ENCODE measurements around the gene FAM47A.

FAM47A gene

GRCh38 chrX:34132028-34132427 lies at the start of gene FAM47A:
Gene FAM47A, minus strand, starts transcription at chrX:34132314. Its CDS starts 36 bp downstream, at chrX:34132278.
- DNase-seq: no peak
- in situ Hi-C loops (cut with MboI; ENCODE audit: low pct_unique_long_range_greater_than_20kb, low sequenced_read_pairs): no loop called here

GRCh38 chrX:34147345-34147744 lies 15.2 kb upstream of the FAM47A start:
- no peak for DNase-seq
- in situ Hi-C loops (cut with MboI; ENCODE audit: low pct_unique_long_range_greater_than_20kb, low sequenced_read_pairs): no loop called here

- in situ Hi-C loops (cut with MboI; ENCODE audit: low pct_unique_long_range_greater_than_20kb, low sequenced_read_pairs): no loop called here
- no peak for DNase-seq
Measured at GRCh38 chrX:34146906-34147305, 14.8 kb upstream of the FAM47A start.

GRCh38 chrX:34144246-34144645 lies 12.1 kb upstream of the FAM47A start:
- in situ Hi-C loops (cut with MboI; ENCODE audit: low pct_unique_long_range_greater_than_20kb, low sequenced_read_pairs): no loop called here
- DNase-seq: no peak

- no peak for DNase-seq
- in situ Hi-C loops (cut with MboI; ENCODE audit: low pct_unique_long_range_greater_than_20kb, low sequenced_read_pairs): no loop called here
Measured at GRCh38 chrX:34140816-34141215, 8.7 kb upstream of the FAM47A start.

- DNase-seq: no peak
Measured at GRCh38 chrX:34130980-34131744, 952 bp downstream of the FAM47A start.

GRCh38 chrX:34130501-34130900 lies 1.6 kb downstream of the FAM47A start:
- DNase-seq: no peak
- in situ Hi-C loops (cut with MboI; ENCODE audit: low pct_unique_long_range_greater_than_20kb, low sequenced_read_pairs): no loop called here

More at GRCh38 chrX:34130980-34131744, 952 bp downstream of the FAM47A start:
- in situ Hi-C loops (cut with MboI; ENCODE audit: low pct_unique_long_range_greater_than_20kb, low sequenced_read_pairs): no loop called here

- no peak for DNase-seq
- in situ Hi-C loops (cut with MboI; ENCODE audit: low pct_unique_long_range_greater_than_20kb, low sequenced_read_pairs): no loop called here
Measured at GRCh38 chrX:34126011-34126410, 6.1 kb downstream of the FAM47A start.

- no peak for DNase-seq
- in situ Hi-C loops (cut with MboI; ENCODE audit: low pct_unique_long_range_greater_than_20kb, low sequenced_read_pairs): no loop called here
Measured at GRCh38 chrX:34119122-34119521, 13.0 kb downstream of the FAM47A start.

- in situ Hi-C loops (cut with MboI; ENCODE audit: low pct_unique_long_range_greater_than_20kb, low sequenced_read_pairs): no loop called here
- DNase-seq: no peak
Measured at GRCh38 chrX:34112459-34112858, 19.7 kb downstream of the FAM47A start.
